OCI-LY1 (cell line): ENCODE results near the gene EN2.

Source experiments
- H2AFZ ChIP-seq: fragments of 200-600 bp; sonication (generic), shearing (Covaris generic); 2 replicates; pipeline ENCODE4 v1.6.0; 2014; ENCODE audit warnings: antibody characterized with exemption, mild to moderate bottlenecking, low read length
- H3F3A ChIP-seq: fragments of 200-600 bp; sonication (generic), shearing (Covaris generic); 2 replicates; pipeline ENCODE4 v1.6.0; 2014; ENCODE audit warnings: mild to moderate bottlenecking, antibody characterized with exemption, low read length, moderate library complexity; ENCODE audit not compliant: insufficient read depth
- H3K27ac ChIP-seq: fragments of 200-600 bp; sonication (generic); 2 replicates; pipeline ENCODE4 v1.5.1; 2014; ENCODE audit warnings: low read length, mixed run types, mild to moderate bottlenecking, low read depth; ENCODE audit not compliant: poor library complexity, severe bottlenecking
- H3K27me3 ChIP-seq: fragments of 200-600 bp; sonication (generic); 2 replicates; pipeline ENCODE4 v1.6.0; 2014; ENCODE audit warnings: antibody characterized with exemption, mild to moderate bottlenecking, low read length, moderate library complexity; ENCODE audit not compliant: insufficient read depth
- H3K36me3 ChIP-seq: fragments of 200-600 bp; sonication (generic); 2 replicates; pipeline ENCODE4 v1.6.1; 2014; ENCODE audit warnings: mild to moderate bottlenecking, antibody characterized with exemption, low read length, moderate library complexity, mixed read lengths; ENCODE audit not compliant: insufficient read depth
- H3K4me1 ChIP-seq: fragments of 200-600 bp; sonication (generic); 2 replicates; pipeline ENCODE4 v1.5.1; 2014; ENCODE audit warnings: mild to moderate bottlenecking, low read length, moderate library complexity; ENCODE audit not compliant: insufficient read depth, severe bottlenecking
- H3K4me2 ChIP-seq: fragments of 200-600 bp; sonication (generic), shearing (Covaris generic); 2 replicates; pipeline ENCODE4 v1.6.1; 2014; ENCODE audit warnings: low read length
- H3K4me3 ChIP-seq: fragments of 200-600 bp; sonication (generic); 2 replicates; pipeline ENCODE4 v1.5.1; 2014; ENCODE audit warnings: low read length, low read depth, mild to moderate bottlenecking, mixed read lengths; ENCODE audit not compliant: poor library complexity, severe bottlenecking
- H3K79me2 ChIP-seq: fragments of 200-600 bp; shearing (Covaris generic); 2 replicates; pipeline ENCODE4 v1.6.1; 2016; ENCODE audit warnings: mixed run types, low read length, mixed read lengths; ENCODE audit not compliant: insufficient read depth
- H3K9ac ChIP-seq: fragments of 200-600 bp; sonication (generic), shearing (Covaris generic); 2 replicates; pipeline ENCODE4 v1.6.1; 2014; ENCODE audit warnings: mild to moderate bottlenecking, low read length, mixed read lengths
- H3K9me2 ChIP-seq: fragments of 200-600 bp; sonication (generic), shearing (Covaris generic); 2 replicates; pipeline ENCODE4 v1.6.1; 2014; ENCODE audit warnings: low read depth, mild to moderate bottlenecking, low read length, mixed read lengths
- H3K9me3 ChIP-seq: fragments of 200-600 bp; shearing (Covaris generic); 2 replicates; pipeline ENCODE4 v1.6.1; 2014; ENCODE audit warnings: low read length, mixed read lengths
- H4K20me1 ChIP-seq: fragments of 200-600 bp; sonication (generic), shearing (Covaris generic); 2 replicates; pipeline ENCODE4 v1.6.0; 2016; ENCODE audit warnings: mild to moderate bottlenecking, low read length; ENCODE audit not compliant: insufficient read depth
- CTCF ChIP-seq: fragments of 200-600 bp; sonication (generic), shearing (Covaris generic); IDR thresholded peaks from 2 replicates; pipeline ENCODE4 v1.5.1; 2017; ENCODE audit warnings: mild to moderate bottlenecking, antibody characterized with exemption, low read length, moderate library complexity, mixed read lengths
- EZH2 ChIP-seq: fragments of 200-600 bp; sonication (generic), shearing (Covaris generic); IDR thresholded peaks from 2 replicates; pipeline ENCODE4 v1.8.0; 2017; ENCODE audit warnings: borderline replicate concordance, mixed run types, mild to moderate bottlenecking, antibody characterized with exemption, low read length, moderate library complexity, mixed read lengths

Gene EN2

GRCh38 chr7:155458111-155458877 is at the start of gene EN2:
EN2 (plus strand) TSS chr7:155458129; CDS start chr7:155458378, 249 bp downstream.
- no peaks in the 10 kb centered on the region for H3K4me1 ChIP-seq

GRCh38 chr7:155408651-155409586 is 49.0 kb upstream of the EN2 start:
- TF ChIP-seq CTCF = no peak
- TF ChIP-seq EZH2 = no peak
- no peak overlapping the region for H3K4me2 ChIP-seq
- no peaks in the 10 kb centered on the region for H3K4me1 ChIP-seq
- H3K79me2 ChIP-seq = no peaks in the 10 kb centered on the region
- H3K27me3 ChIP-seq = peaks cover 6% of the 10 kb centered on the region; the same call in 1 of the 2 replicates
- no peak overlapping the region for H2AFZ ChIP-seq
- H3K36me3 ChIP-seq = no peaks in the 10 kb centered on the region
- H3K9me2 ChIP-seq = no peaks in the 10 kb centered on the region
- no peaks in the 10 kb centered on the region for H3F3A ChIP-seq
- H3K9ac ChIP-seq = no peak overlapping the region
- no peaks in the 10 kb centered on the region for H4K20me1 ChIP-seq
- no peak overlapping the region for H3K4me3 ChIP-seq
- no peak overlapping the region for H3K27ac ChIP-seq
- no peaks in the 10 kb centered on the region for H3K9me3 ChIP-seq

More at GRCh38 chr7:155458111-155458877, at the start of gene EN2:
- Histone ChIP-seq H3K9ac (no peak within 1 kb of the TSS), H2AFZ (no peak within 1 kb of the TSS), H3K36me3 (no peaks in the 10 kb centered on the region), H3F3A (no peaks in the 10 kb centered on the region), H4K20me1 (no peaks in the 10 kb centered on the region), H3K4me3 (no peak within 1 kb of the TSS), H3K27ac (no peak within 1 kb of the TSS), H3K79me2 (no peaks in the 10 kb centered on the region), H3K9me3 (no peaks in the 10 kb centered on the region), H3K27me3 (0 out of 2 replicates have a peak, but pooled peaks cover 3% of the 10 kb centered on the region), H3K9me2 (no peaks in the 10 kb centered on the region), H3K4me2 (no peak within 1 kb of the TSS)
- TF ChIP-seq CTCF = no peak
- no peak for TF ChIP-seq EZH2

GRCh38 chr7:155409980-155410379 is 47.9 kb upstream of the EN2 start:
- H3K9me3 ChIP-seq = no peaks in the 10 kb centered on the region
- H3K79me2 ChIP-seq = no peaks in the 10 kb centered on the region
- H2AFZ ChIP-seq = no peak overlapping the region
- H3K9ac ChIP-seq = no peak overlapping the region
- no peaks in the 10 kb centered on the region for H3K4me1 ChIP-seq
- H3K4me2 ChIP-seq = no peak overlapping the region
- no peaks in the 10 kb centered on the region for H3K36me3 ChIP-seq
- no peaks in the 10 kb centered on the region for H3K9me2 ChIP-seq
- peaks cover 6% of the 10 kb centered on the region; the same call in 1 of the 2 replicates for H3K27me3 ChIP-seq
- no peak overlapping the region for H3K27ac ChIP-seq
- H4K20me1 ChIP-seq = no peaks in the 10 kb centered on the region
- no peak overlapping the region for H3K4me3 ChIP-seq
- no peaks in the 10 kb centered on the region for H3F3A ChIP-seq
- TF ChIP-seq EZH2 = no peak
